NT2/D1 (cell line): Measurements from ENCODE around the gene NAPSA.

Experiments used
- SUZ12 ChIP-seq: IDR thresholded peaks from 2 replicates; pipeline ENCODE4 v1.6.1; 2011; ENCODE audit not compliant: insufficient read length, insufficient read depth; ENCODE audit errors: extremely low read depth
- YY1 ChIP-seq: IDR thresholded peaks from 2 replicates; pipeline ENCODE4 v1.6.1; 2011; ENCODE audit not compliant: insufficient read length, insufficient read depth
- ZNF274 ChIP-seq: IDR thresholded peaks from 2 replicates; pipeline ENCODE4 v1.6.1; 2011; ENCODE audit warnings: mild to moderate bottlenecking, low read depth, low read length

- TF ChIP-seq SUZ12 (no peak), YY1 (no peak), ZNF274 (no peak)
These were observed 51.5 kb downstream of the NAPSA start for GRCh38 chr19:50313812-50314536.
